CD8-positive, alpha-beta memory T cell (primary cell): ENCODE data around the gene RAB29. TPM values are rescaled to one million over a fixed set of nuclear protein-coding genes. Genes with fewer than 3 reads are reported as not detected.

Source experiments
- CTCF ChIA-PET: fragments of 350-600 bp; sonication (Branson Sonifier 250); formaldehyde crosslinking; loops from one replicate; lab custom pipeline; 2021; ENCODE audit warnings: antibody characterized with exemption; lab: Charles Lee
- POLR2A ChIA-PET: fragments of 350-600 bp; sonication (Branson Sonifier 250); formaldehyde crosslinking; loops from one replicate; lab custom pipeline; 2021; ENCODE audit warnings: antibody characterized with exemption; lab: Charles Lee
- DNase-seq, 5 donors: peaks; one replicate each; pipeline versions ENCODE4 v3.0.0 to v3.0.0-alpha.2; 2020 to 2022; ENCODE audit warnings: mixed read lengths in 1 of 5
- H3K27ac ChIP-seq: one replicate; pipeline ENCODE4 v1.7.0; 2013; ENCODE audit warnings: low read depth, mild to moderate bottlenecking, low read length, moderate library complexity
- H3K27me3 ChIP-seq: 2 replicates; pipeline ENCODE4 v1.7.0; 2013; ENCODE audit warnings: low read length, mild to moderate bottlenecking; ENCODE audit not compliant: insufficient read depth, poor library complexity, severe bottlenecking
- H3K36me3 ChIP-seq: 2 replicates; pipeline ENCODE4 v1.7.0; 2013; ENCODE audit warnings: mild to moderate bottlenecking, low read length, moderate library complexity; ENCODE audit not compliant: insufficient read depth
- H3K4me1 ChIP-seq: 2 replicates; pipeline ENCODE4 v1.7.0; 2013; ENCODE audit warnings: mild to moderate bottlenecking, low read length, moderate library complexity; ENCODE audit not compliant: insufficient read depth
- H3K4me3 ChIP-seq: 2 replicates; pipeline ENCODE4 v1.7.0; 2013; ENCODE audit warnings: mild to moderate bottlenecking, low read length
- H3K9me3 ChIP-seq: 2 replicates; pipeline ENCODE4 v1.7.0; 2013; ENCODE audit warnings: mild to moderate bottlenecking, low read length
- H3K27ac Mint-ChIP-seq, 8 donors: one replicate each; pipeline ENCODE4 v1.8.0; 2020 to 2021; ENCODE audit warnings: mixed read lengths in 8 of 8, mild to moderate bottlenecking in 6 of 8, inconsistent platforms in 3 of 8, moderate library complexity in 3 of 8
- H3K27me3 Mint-ChIP-seq, 2 donors: one replicate each; pipeline ENCODE4 v1.8.0; 2020 to 2021; ENCODE audit warnings: mixed read lengths in 2 of 2, mild to moderate bottlenecking in 1 of 2, moderate library complexity in 1 of 2
- H3K36me3 Mint-ChIP-seq, 3 donors: one replicate each; pipeline ENCODE4 v1.8.0; 2020 to 2021; ENCODE audit warnings: mixed read lengths in 3 of 3, inconsistent platforms in 1 of 3, mild to moderate bottlenecking in 1 of 3
- H3K4me1 Mint-ChIP-seq, 3 donors: one replicate each; pipeline ENCODE4 v1.8.0; 2020 to 2021; ENCODE audit warnings: mixed read lengths in 3 of 3, inconsistent platforms in 1 of 3, mild to moderate bottlenecking in 1 of 3
- H3K4me3 Mint-ChIP-seq, 7 donors: one replicate each; pipeline ENCODE4 v1.8.0; 2020 to 2021; ENCODE audit warnings: mixed read lengths in 7 of 7, mild to moderate bottlenecking in 6 of 7, moderate library complexity in 4 of 7, inconsistent platforms in 2 of 7
- H3K9me3 Mint-ChIP-seq, 5 donors: one replicate each; pipeline ENCODE4 v1.8.0; 2020 to 2022; ENCODE audit warnings: mixed read lengths in 5 of 5, mild to moderate bottlenecking in 3 of 5, moderate library complexity in 2 of 5, inconsistent platforms in 1 of 5
- polyA plus RNA-seq: library from polyadenylated mRNA; unstranded; fragments of 300-500 nt; fragmentation: Illumina TruSeq; gene quantifications from one replicate; pipeline ENCODE4 v1.2.3, GENCODE V29; 2021
- total RNA-seq, 2 experiments: library from RNA; stranded (reverse); gene quantifications; one replicate each; pipeline ENCODE4 v1.2.3, GENCODE V29; 2021

The RAB29 gene
- total and polyA plus RNA-seq, 3 experiments from 2014 or later: 37.1 to 169 (median 39.7) TPM

DNA sequence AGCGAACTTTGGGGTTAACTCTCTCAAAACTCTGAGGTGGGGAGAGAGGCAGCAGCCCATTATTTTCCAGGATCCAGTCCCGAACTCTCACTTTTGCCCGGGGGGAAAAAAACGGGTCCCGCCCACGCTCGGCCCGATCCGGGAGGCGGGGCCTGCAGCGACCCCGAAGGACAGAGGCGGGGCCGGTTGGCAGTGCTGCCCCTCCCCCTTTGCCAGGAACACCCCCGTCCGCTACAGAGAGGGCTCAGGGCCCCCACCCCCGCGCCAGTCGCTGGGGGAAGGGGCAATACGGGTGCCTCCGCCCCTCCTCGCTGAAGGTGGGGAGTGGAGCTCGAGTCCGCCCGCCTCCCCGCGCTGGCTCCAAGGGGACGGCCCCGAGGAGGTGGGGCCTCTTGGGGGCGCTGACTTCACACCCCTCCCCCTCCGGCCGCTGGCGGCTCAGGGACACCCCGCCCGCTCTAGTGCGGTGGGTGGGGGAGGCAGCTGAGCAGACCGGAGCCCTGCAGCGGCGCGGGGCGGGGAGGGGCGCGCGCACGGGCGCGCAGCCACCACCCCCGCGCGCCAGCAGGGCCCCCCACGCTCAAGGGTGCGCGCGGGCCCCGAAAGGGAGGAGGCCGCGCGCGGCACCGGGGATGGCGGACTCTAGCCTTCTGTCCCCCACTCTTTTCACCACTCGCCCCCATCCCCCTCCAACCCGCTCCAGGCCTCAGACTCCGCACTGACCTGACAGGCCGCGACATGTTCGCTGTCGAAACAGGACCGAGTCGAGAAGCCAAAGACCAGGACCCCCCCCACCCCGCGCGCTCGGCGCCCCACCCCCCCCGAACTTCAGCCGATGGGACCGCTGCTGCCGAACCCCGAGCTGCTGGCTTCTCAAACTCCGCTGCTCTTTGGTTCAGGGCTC is 25.8 kb downstream of the RAB29 start:
- H3K36me3 ChIP-seq: no peaks in the 10 kb centered on the region
- H3K36me3 Mint-ChIP-seq: peaks cover 0 to 21% (median 0%) of the 10 kb centered on the region in 3 donors
- CTCF ChIA-PET: interaction anchor here (0.6 to 1.6 kb wide), 3 partner anchors 17 to 32 kb away, joined by 3 read pairs; partner anchors contain the start of gene RAB29

DNA sequence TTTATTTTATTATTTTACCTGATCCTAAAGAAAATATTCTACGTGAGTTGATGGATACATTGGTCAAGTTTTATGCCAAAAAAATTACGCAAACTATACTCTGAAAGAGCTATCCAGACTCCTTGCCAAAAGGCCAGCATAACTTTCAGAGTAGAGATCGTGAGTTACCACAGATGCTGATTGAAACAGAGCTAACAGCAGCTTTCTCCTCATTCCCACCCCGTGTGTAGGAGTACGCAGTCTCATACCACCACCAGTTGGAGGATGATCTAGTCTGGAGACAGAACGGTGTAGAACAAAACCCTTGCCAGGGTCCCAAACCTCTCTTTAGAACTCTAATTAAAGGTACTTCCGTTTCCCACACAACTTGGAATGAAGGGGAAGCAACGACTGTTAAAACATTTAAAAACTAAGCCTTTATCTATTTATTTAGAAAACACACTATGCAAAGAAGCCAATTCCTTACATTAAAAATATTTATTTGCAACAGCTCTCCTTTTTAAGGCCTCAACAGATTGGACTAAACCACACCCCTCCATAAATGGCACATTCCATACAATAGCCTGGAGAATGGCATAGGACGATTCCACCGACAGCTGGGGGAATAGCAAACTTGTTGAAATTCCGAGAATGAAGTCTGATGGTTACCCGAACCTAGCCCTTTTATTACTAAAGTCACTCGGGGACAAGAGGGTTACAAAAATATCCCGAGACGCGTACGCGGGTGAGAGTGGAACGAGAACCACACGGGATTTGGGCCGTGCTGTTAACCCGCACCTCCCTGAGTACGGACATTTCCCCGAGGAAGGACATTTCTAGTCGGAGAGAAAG is 26.7 kb downstream of the RAB29 start:
- H3K27ac ChIP-seq: peak overlapping the region; percentile 82
- H3K36me3 ChIP-seq: no peaks in the 10 kb centered on the region
- H3K4me3 Mint-ChIP-seq: peak overlapping the region; percentile 91 to 97 (median 96)
- ChIA-PET POLR2A (interaction anchor here (0.7 to 3.9 kb wide), 7 partner anchors 15 to 460 kb away, joined by 3 to 74 read pairs (median 3); partner anchors contain the start of genes ELK4 and RAB29), CTCF (interaction anchor here (0.6 to 1.6 kb wide), 3 partner anchors 17 to 33 kb away, joined by 3 read pairs; partner anchors contain the start of gene RAB29)
- no peak for DNase-seq
- H3K4me1 Mint-ChIP-seq: peaks cover 46 to 65% (median 61%) of the 10 kb centered on the region in 3 donors
- no peaks in the 10 kb centered on the region for H3K9me3 ChIP-seq
- H3K27me3 Mint-ChIP-seq: peaks cover 0 to 3% of the 10 kb centered on the region in 2 donors
- peak overlapping the region; percentile 91 to 99 (median 95) for H3K27ac Mint-ChIP-seq
- peaks cover 0 to 2% (median 0%) of the 10 kb centered on the region in 5 donors for H3K9me3 Mint-ChIP-seq
- no peaks in the 10 kb centered on the region for H3K27me3 ChIP-seq
- peaks cover 0 to 21% (median 0%) of the 10 kb centered on the region in 3 donors for H3K36me3 Mint-ChIP-seq
- H3K4me1 ChIP-seq: peaks cover 24% of the 10 kb centered on the region
- H3K4me3 ChIP-seq: peak overlapping the region; percentile 88

More for the DNA sequence above, 25.8 kb downstream of the RAB29 start:
- H3K4me3 Mint-ChIP-seq: peak overlapping the region; percentile 91 to 97 (median 96)
- peak overlapping the region; percentile 82 for H3K27ac ChIP-seq
- peak overlapping the region; percentile 88 for H3K4me3 ChIP-seq
- peak; percentile 93 to 98 (median 96) for DNase-seq
- H3K4me1 ChIP-seq: peaks cover 24% of the 10 kb centered on the region
- POLR2A ChIA-PET: interaction anchor here (0.7 to 3.9 kb wide), 8 partner anchors 14 to 465 kb away, joined by 3 to 74 read pairs (median 4); partner anchors contain the start of genes ELK4 and RAB29
- H3K9me3 Mint-ChIP-seq: peaks cover 0 to 2% (median 0%) of the 10 kb centered on the region in 5 donors
- H3K9me3 ChIP-seq: no peaks in the 10 kb centered on the region
- H3K27me3 Mint-ChIP-seq: peaks cover 0 to 3% of the 10 kb centered on the region in 2 donors
- no peaks in the 10 kb centered on the region for H3K27me3 ChIP-seq
- peak overlapping the region; percentile 95 to 99 (median 98) for H3K27ac Mint-ChIP-seq
- peaks cover 39 to 57% (median 55%) of the 10 kb centered on the region in 3 donors for H3K4me1 Mint-ChIP-seq

DNA sequence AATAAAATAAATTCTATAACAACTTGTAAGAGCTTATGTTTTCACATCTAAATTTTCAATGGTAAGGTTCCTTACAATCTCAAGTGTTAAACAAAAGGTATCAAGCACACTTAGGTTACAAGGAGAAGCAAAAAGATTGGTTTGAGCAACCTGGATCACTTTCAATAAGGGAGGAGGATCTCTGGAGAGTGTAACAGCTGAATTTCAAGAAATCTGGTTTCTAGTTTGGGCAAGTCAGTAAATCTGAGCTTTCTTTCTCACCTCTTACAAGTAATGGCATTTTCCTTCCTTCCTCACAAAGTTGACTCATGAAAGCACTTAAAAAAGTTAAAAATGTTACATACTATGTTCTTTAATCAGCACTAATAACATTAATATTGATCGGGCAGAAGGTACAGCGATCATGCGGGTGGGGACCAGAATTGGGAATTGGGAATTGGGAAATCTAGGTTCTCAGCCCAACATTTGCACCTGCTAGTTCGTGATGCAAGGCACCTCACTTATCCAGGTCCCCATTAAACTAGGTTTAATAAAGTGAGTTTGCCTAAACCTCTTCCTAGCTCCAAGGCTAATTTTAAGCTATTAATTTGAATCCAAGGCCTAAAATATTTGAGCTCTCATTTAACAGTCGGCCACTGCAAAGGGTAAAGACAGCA is 28.4 kb downstream of the RAB29 start:
- Mint-ChIP-seq H3K9me3 (peaks cover 0 to 2% (median 0%) of the 10 kb centered on the region in 5 donors), H3K27me3 (peaks cover 0 to 3% of the 10 kb centered on the region in 2 donors), H3K27ac (peak overlapping the region; percentile 23 to 94 (median 61)), H3K4me1 (peaks cover 55 to 82% (median 76%) of the 10 kb centered on the region in 3 donors), H3K36me3 (peaks cover 0 to 24% (median 0%) of the 10 kb centered on the region in 3 donors), H3K4me3 (peak overlapping the region in 6 of 7 donors; percentile 26 to 95 (median 78))
- ChIA-PET POLR2A (no interaction called here), CTCF (interaction anchor here (1.0 to 1.6 kb wide), 3 partner anchors 9 to 35 kb away, joined by 3 to 5 read pairs (median 4); no protein-coding TSS in a partner anchor)
- no peak for DNase-seq
- H3K27me3 ChIP-seq: no peaks in the 10 kb centered on the region
- H3K27ac ChIP-seq: no peak overlapping the region
- H3K36me3 ChIP-seq: no peaks in the 10 kb centered on the region
- peaks cover 24% of the 10 kb centered on the region for H3K4me1 ChIP-seq
- H3K4me3 ChIP-seq: no peak overlapping the region
- H3K9me3 ChIP-seq: no peaks in the 10 kb centered on the region

DNA sequence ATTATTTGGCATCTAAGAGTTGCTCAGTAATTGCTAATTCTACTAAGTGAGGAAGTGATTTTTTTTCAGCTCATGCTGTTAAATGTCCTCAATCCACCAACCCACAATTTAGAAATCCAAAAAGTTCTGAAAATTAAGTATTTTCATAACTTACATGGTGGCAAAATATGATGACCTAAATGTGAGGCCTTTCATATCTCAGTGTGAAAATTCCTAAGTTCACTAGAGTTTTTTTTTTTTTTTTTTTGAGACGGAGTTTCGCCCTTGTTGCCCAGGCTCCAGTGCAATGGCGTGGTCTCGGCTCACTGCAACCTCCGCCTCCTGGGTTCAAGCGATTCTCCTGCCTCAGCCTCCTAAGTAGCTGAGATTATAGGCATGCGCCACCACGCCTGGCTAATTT is 30.9 kb downstream of the RAB29 start:
- no peak for DNase-seq
- H3K27ac Mint-ChIP-seq: peak overlapping the region in 3 of 8 donors; percentile 53 to 83 (median 66)
- CTCF ChIA-PET: interaction anchor here (0.7 kb wide), 1 partner anchor 77 kb away, joined by 3 read pairs; no protein-coding TSS in a partner anchor

DNA sequence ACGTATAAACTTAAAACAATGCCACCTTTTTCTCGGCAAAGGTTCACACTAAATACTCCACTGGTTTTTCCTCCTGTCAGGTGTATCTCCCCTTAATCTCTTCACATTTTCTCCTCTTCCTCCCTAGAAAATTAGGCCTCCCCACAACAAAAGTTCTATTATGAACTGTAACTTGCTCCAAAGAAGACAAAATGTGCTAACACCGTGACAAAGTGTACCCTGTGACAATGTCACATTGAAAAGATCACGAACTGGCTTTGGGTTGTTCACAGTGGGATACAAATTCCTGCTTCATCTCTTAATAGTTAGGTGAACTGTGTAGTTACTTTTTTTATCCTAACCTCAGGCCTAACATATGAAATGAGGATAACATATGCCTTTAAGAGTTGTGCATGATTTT is 31.3 kb downstream of the RAB29 start:
- Histone ChIP-seq H3K9me3 (no peaks in the 10 kb centered on the region), H3K4me1 (peaks cover 32% of the 10 kb centered on the region), H3K36me3 (peaks cover 7% of the 10 kb centered on the region), H3K27me3 (no peaks in the 10 kb centered on the region), H3K27ac (no peak overlapping the region), H3K4me3 (no peak overlapping the region)
- ChIA-PET POLR2A (interaction anchor here (0.6 kb wide), 1 partner anchor 80 kb away, joined by 3 read pairs; no protein-coding TSS in a partner anchor), CTCF (interaction anchor here (0.7 kb wide), 1 partner anchor 76 kb away, joined by 3 read pairs; no protein-coding TSS in a partner anchor)
- Mint-ChIP-seq H3K4me3 (no peak overlapping the region), H3K4me1 (peaks cover 56 to 82% (median 79%) of the 10 kb centered on the region in 3 donors), H3K36me3 (peaks cover 0 to 24% (median 0%) of the 10 kb centered on the region in 3 donors), H3K27ac (peak overlapping the region in 7 of 8 donors; percentile 14 to 83 (median 39)), H3K27me3 (no peaks in the 10 kb centered on the region), H3K9me3 (no peaks in the 10 kb centered on the region)
- no peak for DNase-seq

More for the DNA sequence above, 30.9 kb downstream of the RAB29 start:
- Histone ChIP-seq H3K27me3 (no peaks in the 10 kb centered on the region), H3K27ac (no peak overlapping the region), H3K4me3 (no peak overlapping the region), H3K36me3 (peaks cover 3% of the 10 kb centered on the region), H3K9me3 (no peaks in the 10 kb centered on the region), H3K4me1 (peaks cover 28% of the 10 kb centered on the region)
- peaks cover 0 to 22% (median 0%) of the 10 kb centered on the region in 3 donors for H3K36me3 Mint-ChIP-seq
- POLR2A ChIA-PET: interaction anchor here (0.6 to 1.3 kb wide), 2 partner anchors 30 to 81 kb away, joined by 3 read pairs; no protein-coding TSS in a partner anchor
- no peak overlapping the region for H3K4me3 Mint-ChIP-seq
- H3K9me3 Mint-ChIP-seq: no peaks in the 10 kb centered on the region
- H3K27me3 Mint-ChIP-seq: no peaks in the 10 kb centered on the region
- peaks cover 54 to 78% (median 75%) of the 10 kb centered on the region in 3 donors for H3K4me1 Mint-ChIP-seq

DNA sequence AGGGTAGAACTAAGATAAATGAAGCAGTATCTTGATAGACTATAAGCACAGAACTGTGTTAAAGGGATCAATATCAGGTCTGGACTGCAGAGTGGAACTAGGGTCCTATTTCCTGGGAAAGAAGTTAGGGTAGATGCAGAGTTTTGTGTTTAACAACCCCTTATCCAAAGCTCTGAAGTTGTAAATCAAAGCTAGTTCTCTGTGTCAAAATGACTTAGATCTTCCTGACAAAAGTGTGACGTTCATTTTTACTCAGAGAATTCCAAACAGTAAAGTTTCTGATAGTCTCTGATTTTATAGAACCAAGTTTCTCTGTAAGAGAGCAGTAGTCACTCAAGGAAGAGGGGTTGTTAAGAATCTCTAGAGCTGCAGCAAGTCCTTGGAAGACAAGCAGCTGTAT is 33.6 kb downstream of the RAB29 start:
- Mint-ChIP-seq H3K9me3 (no peaks in the 10 kb centered on the region), H3K4me3 (peak overlapping the region in 2 of 7 donors; percentile 0 to 21), H3K27ac (peak overlapping the region in 7 of 8 donors; percentile 0 to 82 (median 47)), H3K27me3 (no peaks in the 10 kb centered on the region), H3K36me3 (peaks cover 0 to 21% (median 0%) of the 10 kb centered on the region in 3 donors), H3K4me1 (peaks cover 46 to 71% (median 70%) of the 10 kb centered on the region in 3 donors)
- H3K36me3 ChIP-seq: peaks cover 9% of the 10 kb centered on the region
- H3K27ac ChIP-seq: no peak overlapping the region
- CTCF ChIA-PET: interaction anchor here (1.0 to 1.5 kb wide), 2 partner anchors 30 to 84 kb away, joined by 3 read pairs; no protein-coding TSS in a partner anchor
- no peaks in the 10 kb centered on the region for H3K9me3 ChIP-seq
- POLR2A ChIA-PET: no interaction called here
- peaks cover 14% of the 10 kb centered on the region for H3K4me1 ChIP-seq
- H3K4me3 ChIP-seq: no peak overlapping the region
- no peak for DNase-seq
- H3K27me3 ChIP-seq: no peaks in the 10 kb centered on the region
